NCI-H2171 treated with DMSO at 0.1 percent for 48 hours (cell line): Measurements from ENCODE around the gene ETV5.
A peak's percentile ranks its signal among the peaks of the same experiment; 100 is the strongest.
"Not testable (repeated sequence)": the region's sequence is repeated elsewhere in the genome, so short reads cannot be mapped to it uniquely, and the experiment has no call there.

Source experiments
- DNase-seq: peaks from one replicate; lab custom pipeline; 2025; lab: John Stamatoyannopoulos, UW

The ETV5 gene

DNA sequence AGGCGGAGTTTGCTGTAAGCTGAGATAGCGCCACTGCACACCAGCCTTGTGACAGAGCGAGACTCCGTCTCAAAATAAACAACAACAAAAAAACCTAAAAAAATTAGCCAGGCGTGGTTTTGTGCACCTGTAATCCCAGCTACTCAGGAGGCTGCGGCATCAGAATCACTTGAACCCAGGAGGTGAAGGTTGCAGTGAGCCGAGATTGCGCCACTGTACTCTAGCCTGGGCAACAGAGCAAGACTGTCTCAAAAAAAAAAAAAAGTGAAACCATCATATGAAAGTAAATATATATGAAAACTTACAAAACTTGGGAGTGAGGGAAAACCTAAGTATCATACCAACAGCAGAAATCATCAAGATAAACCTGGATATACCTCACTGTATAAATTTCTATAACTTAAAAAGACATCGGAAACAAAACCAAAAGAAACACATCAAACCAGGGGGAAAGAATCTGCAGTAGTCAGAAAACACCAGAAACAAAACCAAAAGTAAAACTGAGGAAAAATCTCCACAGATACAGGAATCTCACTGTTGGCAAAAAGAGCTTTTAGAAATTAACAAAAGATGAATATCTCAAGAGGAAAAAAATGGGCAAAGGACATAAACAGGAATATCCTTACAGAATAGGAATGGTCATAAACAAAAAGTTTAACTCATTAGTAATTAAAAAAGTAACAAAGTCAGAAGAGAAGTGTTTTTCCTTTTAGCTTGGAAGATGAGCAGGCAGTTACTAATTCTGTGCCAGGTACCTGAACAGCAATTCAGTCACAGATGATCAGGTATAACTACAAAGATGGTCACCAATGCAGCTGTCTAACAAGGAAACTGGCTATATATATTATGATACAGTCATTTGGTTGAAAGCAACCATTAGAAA, 41.3 kb downstream of the ETV5 start:
- no peak for DNase-seq

DNA sequence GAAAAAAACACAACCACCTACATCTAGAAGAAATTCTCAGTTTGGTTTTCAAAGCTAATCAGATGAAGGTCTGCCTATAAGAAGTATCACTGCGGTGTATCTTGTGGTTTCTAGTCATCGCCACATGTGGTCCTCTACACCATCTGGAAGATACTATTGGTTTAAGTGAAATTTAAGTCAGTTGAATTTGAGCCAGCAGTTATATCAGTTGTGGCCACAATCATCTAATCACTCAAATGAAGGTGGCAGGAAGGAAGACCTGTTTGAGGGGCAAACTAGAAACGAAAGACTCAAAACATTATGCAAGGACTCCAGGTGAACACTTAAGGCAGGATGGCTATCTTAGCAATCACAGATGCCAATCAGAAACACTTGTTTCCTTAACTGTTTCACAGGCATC, 48.7 kb downstream of the ETV5 start:
- DNase-seq = no peak

DNA sequence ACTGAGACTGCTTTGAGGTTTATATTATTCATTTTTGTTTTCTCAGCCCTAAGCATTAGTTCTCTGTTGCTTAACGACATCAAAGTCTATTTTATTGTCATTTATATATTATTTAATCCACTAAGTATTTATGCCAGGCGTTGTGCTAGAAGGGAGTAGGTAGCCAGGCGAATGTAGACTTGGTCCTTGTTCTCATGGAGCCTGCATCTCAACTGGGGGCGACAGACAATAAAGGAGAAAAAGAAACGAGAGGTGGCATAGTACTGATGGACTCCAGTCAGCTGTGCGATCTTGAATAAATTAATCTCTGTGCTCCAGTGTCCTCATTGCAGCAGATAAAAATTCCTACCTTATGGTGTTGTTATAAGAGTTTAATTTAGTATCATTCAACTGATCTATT, 49.7 kb downstream of the ETV5 start:
- DNase-seq = no peak

DNA sequence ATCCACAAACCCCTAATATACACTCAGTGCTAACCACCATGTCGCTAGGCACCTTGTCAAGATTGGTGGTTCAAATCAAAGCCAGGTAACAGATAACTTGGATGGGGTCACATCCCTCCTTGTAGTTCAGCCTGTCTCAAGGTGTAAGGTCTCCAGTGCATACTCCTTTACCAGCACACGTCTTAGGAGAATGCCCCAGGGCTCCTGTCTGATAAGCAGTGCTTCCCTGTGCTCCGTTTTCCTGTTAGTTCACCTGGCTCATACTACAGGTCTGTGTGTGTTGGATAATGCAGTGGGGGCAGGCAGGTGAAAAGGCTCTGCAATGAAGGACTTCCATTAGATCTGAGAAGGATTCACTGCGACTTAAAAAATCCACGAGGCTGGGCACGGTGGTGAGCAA, 50.7 kb downstream of the ETV5 start:
- DNase-seq = no peak

DNA sequence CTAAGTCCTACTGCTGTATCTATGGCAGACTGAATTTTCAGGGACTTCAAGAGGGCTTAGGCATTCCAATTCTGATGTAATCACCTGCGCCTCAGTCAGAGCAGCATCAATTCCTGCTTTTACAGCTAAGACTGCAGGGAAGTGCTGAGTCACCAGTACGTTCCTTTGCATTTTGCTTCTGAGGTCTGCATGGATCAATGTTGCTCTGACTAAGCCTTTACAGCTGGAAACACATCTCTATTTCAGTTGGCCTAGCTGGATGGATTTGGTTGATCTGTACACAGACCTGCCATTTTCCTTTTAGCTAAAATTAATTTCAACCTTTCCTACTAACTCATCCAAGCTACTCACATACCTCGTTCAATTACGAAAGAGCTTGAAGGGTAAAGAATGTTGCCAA, 51.3 kb downstream of the ETV5 start:
- no peak for DNase-seq

DNA sequence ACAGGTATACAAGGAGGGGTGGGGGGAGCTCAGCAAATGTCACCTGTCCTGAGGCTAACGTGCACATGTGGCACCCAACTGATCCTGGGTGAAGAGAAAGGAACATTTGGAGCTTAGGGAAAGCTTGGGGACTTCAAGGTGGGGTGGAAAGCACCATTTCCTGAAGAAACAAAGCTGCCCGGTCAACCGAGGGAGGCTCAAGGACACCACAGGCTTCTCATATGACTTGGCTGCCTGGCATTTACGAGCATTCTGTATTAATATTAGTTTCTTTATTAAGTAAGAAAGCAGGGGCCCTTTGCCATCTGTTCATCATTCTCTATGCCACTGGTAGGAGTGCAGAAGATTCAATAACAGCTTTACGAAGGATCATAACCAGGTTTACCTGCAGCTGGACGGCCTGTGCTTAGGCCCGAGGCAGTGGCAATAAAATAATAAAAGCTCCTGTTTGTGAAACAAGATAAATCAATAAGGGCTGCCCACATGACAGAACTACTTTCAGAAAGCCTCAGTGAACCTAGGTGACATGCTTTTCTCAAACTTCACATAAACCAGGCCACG, 54.0 kb downstream of the ETV5 start:
- DNase-seq = peak; percentile 47

DNA sequence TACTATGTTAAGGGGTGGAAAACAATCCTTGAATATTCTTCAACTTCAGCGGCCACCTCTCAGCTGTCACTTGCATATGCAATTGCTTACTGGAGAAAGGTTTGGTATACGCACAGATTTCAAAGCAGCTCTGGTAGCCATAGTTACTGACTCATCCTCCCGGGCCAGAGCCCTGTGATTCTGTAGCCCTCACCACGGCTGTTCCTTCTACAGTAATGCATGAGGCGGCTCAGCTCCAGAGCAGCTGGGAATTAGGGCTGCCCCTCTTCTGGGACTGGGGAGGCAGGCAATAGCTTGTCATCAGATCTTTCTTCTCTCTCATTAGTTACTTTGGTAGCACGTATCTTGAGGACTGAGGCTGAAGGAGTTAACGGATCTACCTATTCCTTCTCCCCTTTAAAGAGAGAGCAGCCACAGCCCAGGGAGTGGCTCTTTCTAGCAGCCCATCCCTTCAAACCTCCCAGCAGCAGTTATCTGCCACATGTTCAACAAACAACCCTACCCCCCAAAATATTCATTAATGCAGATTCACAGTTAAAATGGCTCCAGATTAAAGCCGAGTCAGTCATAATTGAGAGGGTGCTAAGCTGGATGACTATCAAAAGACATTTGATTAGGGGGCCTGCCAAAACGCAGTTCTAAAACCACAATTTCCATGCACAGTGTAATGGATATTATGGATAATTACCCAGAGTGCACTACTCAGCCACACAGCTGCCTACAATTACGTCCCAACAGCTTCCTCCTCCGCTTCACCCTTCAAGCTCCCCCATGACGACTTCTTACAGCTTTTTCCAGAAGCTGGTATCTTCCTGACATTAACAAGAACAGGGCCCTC, 54.7 kb downstream of the ETV5 start:
- peak; percentile 47 for DNase-seq

DNA sequence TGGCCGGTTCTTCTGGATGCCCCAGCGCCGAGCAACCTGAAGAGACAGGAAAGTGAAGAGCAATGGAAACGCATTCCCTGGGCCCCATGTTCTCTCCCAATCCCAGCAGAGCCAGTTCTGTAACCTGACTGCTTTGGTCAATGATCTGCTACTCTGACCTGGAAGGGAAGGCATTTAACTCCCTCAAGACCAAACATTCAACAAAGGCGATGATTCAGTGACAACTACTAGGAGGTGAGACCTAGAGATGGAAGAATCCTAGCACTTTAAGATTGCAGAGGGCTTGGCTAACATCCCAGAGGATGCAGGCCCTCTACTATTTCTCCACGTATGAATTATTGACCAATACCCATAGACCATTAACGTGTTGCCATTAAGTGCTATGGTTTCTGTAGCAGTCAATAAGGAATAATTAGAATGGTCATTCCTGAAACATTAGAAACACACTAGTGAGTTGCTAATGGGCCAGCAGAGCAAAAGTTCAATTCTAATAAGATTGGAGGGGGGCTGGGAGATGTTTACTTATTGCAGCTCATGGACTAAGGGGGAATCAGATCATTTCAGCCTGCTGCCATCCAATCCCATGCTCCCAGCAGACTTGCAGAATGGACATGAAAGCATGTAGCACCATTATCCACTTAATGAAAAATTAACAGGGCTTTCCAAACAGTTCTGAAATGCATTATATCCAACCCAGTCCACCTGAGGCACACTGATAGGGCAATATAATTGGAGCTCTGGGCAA, 56.6 kb downstream of the ETV5 start:
- DNase-seq = no peak

DNA sequence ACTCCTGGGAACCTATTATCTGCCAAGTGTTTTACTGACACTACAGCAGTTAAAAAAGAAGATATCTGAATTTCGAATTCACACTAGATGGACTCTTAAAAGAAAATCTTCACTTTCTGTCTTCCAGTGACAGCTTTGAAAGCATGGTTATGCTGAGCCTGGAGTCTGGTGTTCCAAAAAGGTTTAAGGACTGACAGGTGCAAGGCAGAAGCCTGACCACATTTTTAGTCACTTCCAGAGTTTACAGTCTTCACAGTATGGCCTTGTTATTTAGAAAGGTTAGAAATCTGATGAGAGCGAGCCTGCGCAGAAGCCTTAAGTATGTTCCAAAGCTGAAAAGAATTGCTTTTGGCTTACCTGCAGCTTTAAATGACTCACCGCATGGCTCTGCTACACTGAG, 59.9 kb downstream of the ETV5 start:
- DNase-seq = no peak

DNA sequence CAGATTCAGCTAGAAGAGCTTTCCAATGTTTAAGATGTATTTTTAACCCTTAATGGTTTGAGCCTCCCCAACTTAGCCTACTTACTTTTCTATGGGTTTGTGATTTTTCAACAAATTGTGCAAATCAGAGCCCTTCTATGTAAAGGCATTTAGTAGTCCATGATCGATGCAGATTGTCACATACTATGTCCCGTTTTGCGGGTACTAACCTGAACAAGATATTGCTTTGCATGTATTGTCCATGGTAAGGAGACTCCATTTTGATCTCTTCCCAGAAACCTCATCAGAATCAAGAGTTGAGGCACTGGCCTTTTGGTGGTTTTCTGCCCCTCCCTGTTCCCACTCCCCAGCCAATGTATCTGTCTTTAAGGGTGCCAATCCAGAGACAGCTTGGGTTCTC, 60.8 kb downstream of the ETV5 start:
- no peak for DNase-seq

DNA sequence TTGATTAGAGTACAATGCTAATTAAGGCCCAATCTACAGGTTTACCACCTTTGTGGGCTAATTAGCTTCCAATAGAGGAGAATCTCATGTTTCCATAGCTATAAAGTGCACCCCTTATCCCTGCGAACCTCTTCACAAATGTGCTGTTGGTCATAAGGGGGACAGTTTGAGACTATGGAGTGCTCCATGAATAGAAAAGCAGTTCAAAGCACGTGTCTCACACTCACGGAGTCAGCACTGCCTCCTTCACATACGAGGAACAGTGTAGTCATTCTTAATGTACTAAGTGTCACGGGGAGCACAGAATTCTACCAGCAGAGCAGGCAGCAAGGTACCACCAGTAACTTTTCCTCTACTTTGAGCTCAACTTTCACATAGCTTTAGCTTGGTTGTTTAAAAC, 62.1 kb downstream of the ETV5 start:
- no peak for DNase-seq

DNA sequence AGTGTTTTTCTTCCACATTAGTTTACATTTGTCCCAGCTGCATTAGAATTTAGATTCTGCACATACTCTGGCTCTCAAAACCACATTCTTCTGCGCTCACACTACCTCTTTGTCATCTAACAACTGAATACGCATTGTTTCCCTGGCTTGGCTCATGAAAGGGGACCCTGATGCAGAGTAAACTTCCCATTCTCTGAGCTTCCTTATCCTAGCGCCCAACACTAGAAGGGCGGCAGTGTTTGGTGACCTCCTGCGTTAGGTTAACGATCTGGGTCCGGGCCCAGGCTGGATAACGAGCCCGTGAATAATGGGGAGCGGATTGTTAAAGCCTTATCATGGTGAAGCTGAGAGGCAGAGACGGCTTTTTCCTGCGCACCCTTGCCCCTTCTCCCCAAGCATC, 63.9 kb downstream of the ETV5 start:
- no peak for DNase-seq

DNA sequence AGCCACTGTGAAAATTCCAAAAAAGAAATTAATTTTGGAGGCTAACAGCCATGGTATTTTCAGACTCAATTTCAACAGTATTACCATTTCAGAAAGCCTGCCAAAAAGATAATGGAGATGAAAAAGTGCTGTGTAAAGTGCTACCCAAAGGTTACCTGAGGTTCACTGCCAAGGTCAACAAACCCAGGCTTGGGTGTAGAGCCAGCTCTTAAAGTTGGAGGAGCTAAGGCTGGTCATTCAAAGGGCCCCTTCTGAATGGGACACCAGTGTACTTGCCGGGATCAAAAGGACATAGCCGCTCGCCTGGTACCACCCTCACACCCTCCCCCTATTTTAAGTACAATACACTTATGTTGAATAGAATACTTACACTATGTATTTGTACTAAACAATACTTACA, 64.5 kb downstream of the ETV5 start:
- no peak for DNase-seq

DNA sequence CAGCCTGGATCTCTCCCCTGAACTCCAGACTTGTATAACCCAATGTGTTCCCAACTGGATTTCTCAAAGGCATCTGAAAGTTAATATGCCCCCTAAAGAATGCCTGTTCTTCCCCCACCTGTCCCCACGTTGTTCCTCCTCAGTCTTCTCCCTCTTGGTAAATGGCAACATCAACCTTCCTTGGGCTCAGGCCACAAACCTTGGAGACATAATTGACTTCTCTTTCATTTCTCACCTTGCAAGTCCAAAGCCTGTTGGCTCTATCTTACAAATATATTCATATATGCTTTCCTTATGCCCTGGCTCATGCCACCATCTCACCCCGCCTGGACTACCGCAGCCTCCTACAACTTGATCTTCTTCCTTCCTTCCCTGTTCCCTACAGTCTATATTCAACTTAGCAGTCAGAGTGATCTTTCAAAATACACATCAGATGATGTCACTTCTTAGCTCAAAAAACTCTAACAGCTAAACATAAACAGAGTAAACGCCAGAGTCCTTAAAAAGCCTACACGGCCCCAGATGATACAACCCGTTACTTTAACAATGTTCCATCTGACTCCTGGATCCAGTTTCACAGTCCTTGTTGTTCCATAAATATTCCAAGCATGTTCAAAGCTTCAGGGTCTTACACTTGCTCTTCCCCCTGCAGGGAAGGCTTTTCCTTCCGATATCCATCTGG, 66.2 kb downstream of the ETV5 start:
- DNase-seq = no peak

DNA sequence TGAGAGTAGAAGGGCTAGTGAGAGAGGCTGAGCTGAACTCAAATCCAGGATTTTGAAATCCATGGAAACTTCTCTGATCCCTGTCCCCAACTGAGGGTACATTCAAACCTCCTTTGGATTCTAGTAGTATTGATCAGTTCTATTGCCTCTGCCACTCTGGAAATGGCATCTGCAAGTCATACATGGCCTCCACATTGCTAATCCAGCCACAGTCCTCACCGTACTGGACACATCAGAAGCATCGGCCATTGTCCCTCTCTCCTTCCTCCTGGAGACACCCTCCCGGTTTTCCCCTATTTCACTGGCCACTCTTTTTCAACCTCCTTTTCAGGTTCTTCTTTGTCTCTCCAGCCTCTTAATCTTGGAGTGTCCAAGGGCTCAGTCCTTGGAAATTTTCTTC, 66.9 kb downstream of the ETV5 start:
- no peak for DNase-seq

DNA sequence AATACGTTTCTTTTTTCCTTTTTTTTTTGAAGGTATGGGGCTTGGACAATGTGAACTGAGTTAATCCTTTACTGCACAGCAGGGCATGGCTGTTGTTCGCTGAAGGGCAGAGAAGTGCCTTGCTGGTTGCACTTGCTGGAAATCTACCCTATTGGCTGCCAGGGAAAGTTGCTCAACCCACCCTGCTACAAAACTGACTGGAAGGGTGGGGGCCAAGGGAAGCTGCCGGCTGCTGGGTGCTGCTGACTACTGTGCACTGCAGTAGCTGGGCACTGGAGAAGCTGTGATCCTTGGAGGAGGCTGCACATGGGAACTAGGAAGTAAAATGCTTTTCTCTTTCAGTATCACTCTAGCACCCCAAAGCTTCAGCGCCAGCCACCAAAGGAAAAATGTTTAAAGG, 70.5 kb downstream of the ETV5 start:
- no peak for DNase-seq

DNA sequence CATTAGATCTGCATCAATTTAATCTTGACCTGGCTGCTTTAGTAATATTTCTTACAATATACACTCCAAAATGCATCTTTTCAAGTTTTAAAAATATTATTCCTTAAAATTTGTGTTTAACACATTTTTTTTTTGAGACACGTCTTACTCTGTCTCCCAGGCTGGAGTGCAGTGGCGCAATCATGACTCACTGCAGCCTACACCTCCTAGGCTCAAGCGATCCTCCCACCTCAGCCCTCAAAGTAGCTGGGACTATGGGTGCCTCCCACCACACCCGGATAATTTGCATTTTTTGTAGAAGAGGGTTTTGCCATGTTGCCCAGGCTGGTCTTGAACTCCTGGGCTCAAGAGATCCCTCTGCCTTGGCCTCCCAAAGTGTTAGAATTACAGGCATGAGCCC, 73.6 kb downstream of the ETV5 start:
- no peak for DNase-seq

DNA sequence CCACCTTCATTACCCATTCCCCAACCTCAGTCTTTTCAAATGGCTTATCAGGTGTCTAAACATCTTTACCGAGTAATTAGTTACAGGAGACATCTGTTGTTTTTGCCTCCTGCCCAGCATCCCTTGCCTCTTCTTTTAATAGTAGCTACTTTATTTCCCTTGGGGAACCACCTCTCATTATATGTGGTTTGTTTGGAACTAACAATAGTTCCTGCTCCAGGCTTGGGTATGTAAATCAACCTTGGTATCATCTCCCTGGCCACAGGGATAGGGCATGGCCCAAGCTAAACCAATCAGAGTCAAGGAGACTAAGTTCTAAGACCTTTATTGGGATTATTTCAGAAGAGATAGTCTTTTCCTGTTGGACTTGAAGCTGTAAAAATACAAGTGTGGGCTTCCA, 76.6 kb downstream of the ETV5 start:
- peak; percentile 84 for DNase-seq

DNA sequence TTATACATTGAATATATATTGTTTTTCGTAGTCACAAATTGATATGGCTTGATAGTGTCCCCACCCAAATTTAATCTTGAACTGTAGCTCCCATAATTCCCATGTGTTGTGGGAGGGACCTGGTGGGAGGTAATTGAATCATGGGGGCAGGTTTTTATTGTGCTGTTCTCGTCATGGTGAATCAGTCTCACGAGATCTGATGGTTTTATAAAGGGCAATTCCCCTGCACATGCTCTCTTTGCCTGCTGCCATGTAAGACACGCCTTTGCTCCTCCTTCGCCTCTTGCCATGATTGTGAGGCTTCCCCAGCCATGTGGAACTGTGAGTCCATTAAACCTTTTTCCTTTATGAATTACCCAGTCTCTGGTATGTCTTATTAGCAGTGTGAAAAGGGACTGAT, 82.9 kb downstream of the ETV5 start:
- not testable (repeated sequence) for DNase-seq

DNA sequence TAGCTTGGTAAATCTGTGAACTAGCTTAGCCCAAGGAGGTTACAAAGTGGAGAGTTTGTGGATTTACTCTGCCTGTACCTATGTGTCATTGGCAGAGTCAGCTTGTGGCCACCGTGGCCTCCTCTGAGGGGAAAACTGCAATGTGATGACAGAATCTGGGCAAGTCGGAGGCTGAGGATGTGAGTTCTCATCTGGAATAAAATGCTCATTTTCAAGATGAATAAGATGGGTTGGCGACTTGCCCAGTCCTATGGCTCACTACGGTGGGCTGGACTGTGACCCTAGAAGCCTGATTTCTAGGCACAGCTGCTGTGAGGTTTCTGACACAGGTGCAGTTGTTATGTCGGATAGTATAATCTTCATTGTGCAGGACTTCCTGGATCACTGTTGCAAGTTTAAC, 83.7 kb downstream of the ETV5 start:
- peak; percentile 10 for DNase-seq

DNA sequence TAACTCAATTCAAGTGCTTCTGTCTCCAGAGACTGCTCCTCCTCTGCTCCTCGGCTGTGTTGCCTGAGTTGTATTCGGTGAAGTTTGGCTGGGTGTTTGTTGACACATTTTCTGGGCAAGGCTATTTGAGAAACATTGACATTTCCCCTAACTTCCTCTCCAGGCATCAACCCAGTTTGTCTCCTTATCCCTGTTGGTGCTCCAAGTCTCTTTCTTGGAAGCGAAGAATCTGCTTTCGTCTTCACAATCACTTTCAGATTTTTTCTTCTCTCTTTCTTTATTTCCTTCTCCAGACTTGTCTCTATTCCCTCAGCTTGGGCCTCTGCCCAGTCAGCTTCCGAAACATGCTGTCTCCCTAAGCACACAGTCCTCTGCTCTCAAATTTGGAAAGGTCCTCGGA, 84.7 kb downstream of the ETV5 start:
- DNase-seq = no peak

DNA sequence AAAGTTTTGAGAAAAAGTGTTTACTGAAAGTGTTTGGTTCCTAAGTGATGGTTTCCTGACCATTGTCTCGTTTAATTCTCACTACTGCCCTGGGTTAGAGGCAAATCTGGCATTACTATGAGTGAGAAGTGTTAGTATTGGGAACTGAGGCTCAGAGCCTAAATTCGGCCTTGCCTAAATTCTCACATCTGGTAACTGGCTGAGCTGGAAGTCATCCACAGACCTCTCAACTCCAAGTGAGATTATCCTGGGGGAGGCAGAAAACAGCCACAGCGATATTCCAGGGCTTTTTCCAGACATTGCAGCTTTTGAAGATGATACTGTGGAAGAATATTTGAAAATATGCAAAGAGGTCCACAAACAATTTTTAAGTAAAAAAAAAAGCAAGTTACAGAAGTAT, 86.0 kb downstream of the ETV5 start:
- no peak for DNase-seq
